Left lobe of liver (tissue), 2 donors: Measurements from ENCODE around the gene CIPC. TPM values are rescaled to one million over a fixed set of nuclear protein-coding genes. Genes with fewer than 3 reads are reported as not detected.

ENCODE experiments used
- ATAC-seq: fragments of 200-7000 bp; cut with Tn5 transposase; one replicate; pipeline ENCODE4 v1.9.1; 2020; ENCODE audit warnings: mild to moderate bottlenecking, moderate library complexity
- DNase-seq: peaks from one replicate; pipeline ENCODE4 v3.0.0-alpha.2; 2020; ENCODE audit warnings: low spot score
- total RNA-seq: library from RNA; stranded (reverse); gene quantifications from one replicate; pipeline ENCODE4 v1.2.1, GENCODE V29; 2021
- donor health status: DM: no; HTN: no; CAD: no; lungs with moderate emphysema.
- donor health status: DM: no; HTN: yes; CAD: no.

CIPC gene
- total RNA-seq, 1 donor from 2014 or later, result 11.8 TPM

DNA sequence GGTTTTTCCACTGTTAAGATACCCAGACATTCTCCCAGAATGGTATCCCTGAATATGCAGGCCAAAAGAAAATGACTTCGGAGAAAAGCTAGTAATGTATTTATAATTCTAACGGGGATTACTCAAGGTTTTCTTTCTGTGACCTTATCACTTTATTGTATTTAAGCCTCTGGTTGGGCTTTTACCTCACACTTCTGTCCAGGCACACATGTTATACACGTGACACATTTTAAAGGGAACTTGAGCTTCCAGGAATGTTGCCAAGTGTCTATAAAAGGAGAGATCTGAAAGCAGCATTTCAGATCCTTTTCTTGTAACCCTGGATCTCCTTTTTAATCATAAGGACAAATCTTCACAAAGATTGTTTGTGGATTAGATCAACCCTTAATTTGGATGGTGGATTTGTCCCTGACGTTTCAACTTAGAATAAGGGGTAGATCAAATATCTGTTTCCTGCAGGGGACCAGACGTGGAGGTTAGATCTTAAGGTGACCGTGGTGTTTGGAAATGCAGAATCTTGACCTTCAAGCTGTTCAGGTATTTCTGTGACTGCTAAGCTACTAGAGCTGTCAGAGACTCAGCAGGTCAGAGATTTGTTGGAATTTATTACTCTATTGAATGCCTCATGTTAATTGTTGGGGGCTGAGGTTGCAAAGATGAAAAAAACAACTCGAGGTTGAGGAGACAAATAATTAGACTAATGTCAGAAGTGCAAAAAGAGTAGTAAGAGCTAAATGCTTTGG, 1.5 kb downstream of the CIPC start:
- DNase-seq, result no peak
- no peak for ATAC-seq

DNA sequence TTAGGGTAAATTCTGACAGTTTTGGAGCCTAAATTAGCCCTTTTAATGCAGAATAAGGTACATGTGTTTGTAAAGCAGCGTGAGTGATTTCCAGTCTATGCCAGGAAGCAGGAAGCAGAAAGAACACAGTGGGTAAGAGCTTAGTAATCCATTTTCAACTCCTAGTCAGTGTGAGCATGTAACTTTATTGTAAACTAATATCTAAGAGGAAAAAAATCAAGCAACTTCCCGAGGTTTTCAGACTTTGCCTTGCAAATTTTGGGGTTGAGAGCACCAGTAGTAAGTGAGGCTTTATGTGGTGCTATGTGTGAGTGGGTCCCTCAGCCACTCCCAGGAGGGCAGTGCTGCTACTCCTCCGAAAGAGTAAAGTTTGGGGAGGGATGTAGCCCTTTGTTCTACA, 2.9 kb downstream of the CIPC start:
- ATAC-seq (no peak), DNase-seq (no peak)

GRCh38 chr14:77102154-77102553, 4.1 kb downstream of the CIPC start:
- ATAC-seq, result no peak
- no peak for DNase-seq

DNA sequence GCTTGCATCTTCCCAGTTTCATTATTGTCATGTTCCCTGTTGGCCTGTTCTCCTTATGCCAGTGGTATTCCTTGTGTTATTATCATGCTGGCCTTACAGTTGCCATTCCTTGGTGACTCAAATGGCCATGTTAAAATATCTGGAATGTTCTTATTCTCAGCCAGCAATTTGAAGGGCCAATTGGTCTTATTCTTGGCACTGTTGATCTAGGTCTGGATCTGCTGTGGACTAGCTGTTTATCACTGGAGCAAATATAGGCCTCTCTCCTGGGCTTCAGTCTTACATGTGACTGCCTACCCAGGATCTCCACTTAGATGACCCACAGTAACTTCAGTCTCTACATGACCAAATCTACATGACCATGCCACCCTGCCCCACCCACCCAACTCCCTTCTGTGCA, 5.4 kb downstream of the CIPC start:
- no peak for ATAC-seq
- no peak for DNase-seq

- DNase-seq (peak; percentile 65), ATAC-seq (peak; percentile 79)
Measured at GRCh38 chr14:77103951-77104350, 5.9 kb downstream of the CIPC start.

DNA sequence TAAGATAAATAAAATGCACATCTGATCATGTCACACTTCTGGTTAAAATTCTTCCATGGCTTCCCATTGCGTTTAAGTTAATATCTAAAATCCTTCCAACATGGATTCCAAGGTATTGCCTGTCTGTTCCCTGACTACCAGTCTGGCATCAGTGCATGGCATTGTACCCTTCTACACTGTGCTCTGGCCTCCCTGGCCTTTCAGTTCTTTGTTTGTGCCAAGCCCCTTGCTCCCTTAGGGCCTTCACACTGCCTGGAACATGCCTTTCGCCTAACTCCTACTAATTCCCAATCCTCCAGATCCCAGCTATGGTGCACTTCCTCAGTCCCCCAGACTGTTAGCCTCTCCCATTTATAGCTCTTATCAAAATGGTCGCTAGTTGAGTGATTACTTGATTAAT, 6.3 kb downstream of the CIPC start:
- ATAC-seq (no peak), DNase-seq (no peak)

DNA sequence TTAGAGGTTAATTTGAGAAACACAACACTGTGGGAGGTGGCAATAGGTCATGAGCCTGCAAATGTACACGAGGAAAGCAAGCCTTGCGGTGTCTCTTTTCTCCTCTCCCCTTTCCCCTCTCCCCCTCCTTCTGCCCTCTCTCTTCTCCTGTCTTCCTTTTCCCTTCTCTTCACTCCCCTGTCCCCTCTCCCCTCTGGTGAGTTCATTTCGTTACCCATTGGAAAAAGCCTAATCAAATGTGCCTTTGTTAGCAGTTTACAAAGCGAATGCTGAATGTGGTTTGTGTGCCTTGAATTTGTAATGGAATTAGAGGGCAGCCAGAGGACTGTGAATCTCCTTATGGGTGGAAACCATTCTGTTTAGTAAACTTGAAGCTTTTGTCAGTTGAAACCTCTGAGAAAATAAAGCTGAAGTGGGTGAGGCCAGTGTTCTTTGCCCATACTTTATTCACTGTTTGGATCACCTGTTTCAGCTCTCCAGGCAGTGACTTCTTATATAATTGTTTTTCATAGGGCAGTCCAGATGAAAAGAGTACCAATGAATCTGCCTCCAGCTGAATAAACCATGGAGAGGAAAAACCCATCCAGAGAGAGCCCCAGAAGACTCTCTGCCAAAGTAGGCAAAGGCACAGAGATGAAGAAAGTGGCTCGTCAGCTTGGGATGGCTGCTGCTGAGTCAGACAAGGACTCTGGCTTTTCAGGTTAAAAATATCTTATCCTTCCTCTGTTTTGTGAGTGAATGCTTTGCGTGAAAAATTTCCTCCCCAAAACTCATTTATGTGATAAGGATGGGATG, 7.3 kb downstream of the CIPC start:
- DNase-seq, result no peak

GRCh38 chr14:77106666-77107065, 8.6 kb downstream of the CIPC start:
- ATAC-seq, result no peak
- DNase-seq, result no peak

More for the DNA sequence above, 7.3 kb downstream of the CIPC start:
- no peak for ATAC-seq

- DNase-seq, result no peak
Measured at GRCh38 chr14:77107228-77107627, 9.2 kb downstream of the CIPC start.

GRCh38 chr14:77108753-77109152, 10.7 kb downstream of the CIPC start:
- DNase-seq (no peak), ATAC-seq (no peak)

More at GRCh38 chr14:77107228-77107627, 9.2 kb downstream of the CIPC start:
- ATAC-seq, result peak; percentile 32

DNA sequence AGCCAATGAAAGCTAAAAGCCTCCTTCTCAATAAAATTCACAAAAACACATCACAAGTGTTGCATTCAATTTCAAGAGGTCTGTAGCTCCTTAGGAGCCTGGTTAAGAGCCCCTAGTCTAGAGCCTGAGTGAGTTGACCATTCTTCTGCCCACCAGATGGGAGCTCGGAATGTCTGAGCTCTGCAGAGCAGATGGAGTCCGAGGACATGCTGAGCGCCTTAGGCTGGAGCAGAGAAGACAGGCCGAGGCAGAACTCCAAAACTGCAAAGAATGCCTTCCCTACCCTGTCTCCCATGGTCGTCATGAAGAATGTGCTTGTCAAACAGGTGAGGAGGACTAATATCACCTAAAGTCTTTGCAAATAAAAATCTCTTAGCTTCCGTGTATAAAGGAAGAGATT, 11.6 kb downstream of the CIPC start:
- ATAC-seq, result no peak
- no peak for DNase-seq

DNA sequence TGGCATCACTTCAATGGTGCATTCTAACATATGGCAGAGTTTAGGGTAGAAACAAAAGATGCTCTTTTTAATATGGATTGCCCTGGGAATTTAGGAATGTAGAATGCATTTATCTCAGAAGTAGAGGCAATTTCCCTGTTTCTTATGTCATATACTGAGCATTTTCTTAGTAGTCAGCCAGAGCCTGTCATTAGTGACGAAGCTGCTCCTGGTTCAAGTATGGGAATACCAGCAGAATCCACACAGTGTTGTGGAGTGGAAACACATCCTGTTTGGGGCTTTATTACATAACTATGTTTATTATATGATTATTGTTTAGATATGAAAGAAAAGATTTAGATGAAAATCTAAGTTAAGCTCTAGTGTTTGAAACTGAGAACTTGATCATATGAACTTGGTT, 12.2 kb downstream of the CIPC start:
- no peak for ATAC-seq

DNA sequence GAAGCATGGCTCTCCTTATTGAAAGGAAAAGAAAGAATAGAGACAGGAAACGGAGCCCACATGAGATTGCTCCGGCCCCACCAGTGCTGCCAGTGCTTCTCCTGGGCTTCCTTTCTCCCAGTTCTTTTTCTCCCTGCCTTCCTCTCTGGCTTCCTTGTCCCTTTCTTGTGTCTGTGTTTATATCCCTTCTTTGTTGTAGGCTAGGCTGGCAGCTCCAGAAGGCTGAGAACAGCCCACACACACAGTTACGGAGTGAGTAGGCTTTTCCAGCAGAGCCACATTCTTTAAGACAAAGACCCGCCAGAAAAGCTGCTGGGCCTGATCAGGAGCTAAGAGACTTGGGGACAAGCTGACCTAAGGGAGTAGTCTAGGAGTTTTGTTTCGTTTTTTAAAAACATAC, 13.0 kb downstream of the CIPC start:
- DNase-seq (no peak), ATAC-seq (no peak)

More for the DNA sequence above, 12.2 kb downstream of the CIPC start:
- no peak for DNase-seq

- DNase-seq, result no peak
- ATAC-seq, result no peak
Measured at GRCh38 chr14:77113644-77114043, 15.6 kb downstream of the CIPC start.

- ATAC-seq (no peak), DNase-seq (no peak)
Measured at GRCh38 chr14:77114609-77115008, 16.6 kb downstream of the CIPC start.

- ATAC-seq (no peak), DNase-seq (no peak)
Measured at GRCh38 chr14:77116172-77116817, 18.2 kb downstream of the CIPC start.

- DNase-seq (no peak), ATAC-seq (no peak)
Measured at GRCh38 chr14:77119851-77120250, 21.8 kb downstream of the CIPC start.

DNA sequence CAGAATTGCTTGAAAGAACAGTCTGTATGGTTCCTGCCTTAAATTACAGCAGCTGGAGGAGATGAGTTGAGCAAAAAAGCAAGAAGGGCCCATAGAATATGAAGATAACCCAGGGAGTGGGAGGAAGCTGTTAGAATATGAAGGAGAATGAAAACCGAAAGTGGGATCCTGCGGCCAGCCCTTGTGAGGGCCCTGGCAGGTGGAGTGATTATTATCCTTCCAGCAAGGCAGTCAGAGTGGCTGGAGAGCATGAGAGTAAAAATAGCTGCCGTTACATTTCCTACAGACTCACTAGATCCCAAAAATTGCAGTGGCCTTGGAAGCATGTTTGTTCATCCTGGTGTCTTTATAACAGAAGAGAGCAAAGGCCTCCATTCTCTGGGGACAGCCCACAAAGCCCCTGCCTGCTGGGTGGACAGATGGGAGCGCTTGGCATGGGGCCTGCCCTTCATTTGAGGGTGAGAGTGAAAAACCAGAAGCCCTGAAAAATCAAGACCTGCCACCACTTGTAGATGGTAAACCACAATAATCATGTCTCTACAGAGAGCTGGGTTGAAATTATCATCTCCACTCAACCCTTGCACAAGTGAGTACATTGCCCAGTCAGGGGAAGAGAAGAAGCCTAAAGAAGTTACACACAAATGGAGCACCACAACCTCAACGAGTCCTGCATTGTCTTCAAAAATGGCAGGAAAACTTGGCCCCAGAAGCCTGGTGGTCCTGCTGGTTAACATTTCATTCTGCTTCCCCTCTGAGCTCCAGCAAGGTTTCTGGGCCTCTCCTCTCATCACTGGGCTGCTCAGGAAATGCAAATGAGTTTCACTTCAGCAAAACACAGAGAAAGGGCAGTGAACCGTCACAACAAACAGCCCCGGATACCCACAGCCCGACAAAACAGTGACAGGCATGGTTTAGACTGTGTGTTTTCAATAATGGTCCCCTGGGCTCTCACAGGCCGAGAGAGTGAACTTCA, 23.0 kb downstream of the CIPC start:
- DNase-seq, result no peak
- ATAC-seq, result no peak

GRCh38 chr14:77122526-77123125, 24.6 kb downstream of the CIPC start:
- ATAC-seq (no peak), DNase-seq (no peak)
